ENCODE results near the gene PPIL1.
A peak's percentile ranks its signal among the peaks of the same experiment; 100 is the strongest.

PPIL1 gene

DNA sequence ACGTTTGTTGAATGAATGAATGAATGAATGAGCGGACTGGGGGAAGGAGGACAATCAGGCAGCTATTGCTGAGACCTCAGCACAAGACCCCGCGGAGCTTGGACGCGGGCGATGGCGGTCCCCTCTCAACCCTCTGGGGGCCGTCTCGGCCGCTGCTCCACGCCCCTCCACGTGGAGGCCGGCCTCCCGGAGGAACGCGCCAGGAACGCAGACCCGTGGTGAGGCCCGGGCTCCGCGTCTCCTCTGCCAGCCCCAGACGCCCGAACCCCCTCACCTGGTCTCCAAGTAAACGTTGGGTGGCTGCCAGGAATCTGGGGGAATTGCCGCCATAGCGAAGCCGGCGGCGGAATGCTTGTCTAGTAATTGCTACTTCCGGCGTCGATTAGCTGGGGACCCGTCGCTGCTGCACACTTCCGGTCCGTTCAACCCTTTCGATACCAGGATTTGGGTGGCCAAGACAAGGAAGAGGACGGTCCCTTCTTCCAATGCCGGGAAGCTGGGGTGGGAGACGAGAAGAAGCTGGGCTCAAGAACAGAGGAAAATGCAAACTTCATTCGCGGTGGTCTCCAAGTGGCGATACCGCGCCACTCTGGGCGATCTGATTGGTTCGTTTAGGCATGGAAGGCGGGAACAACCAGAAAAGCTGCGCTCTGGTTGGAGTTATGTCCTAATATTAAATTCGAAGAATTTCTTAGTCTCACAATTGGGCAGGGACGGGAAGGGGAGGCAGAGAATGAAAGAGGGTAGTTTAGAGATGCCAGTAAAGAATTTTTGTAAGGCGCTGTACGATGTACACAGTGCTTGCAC lies at the start of gene PPIL1:
TSS of gene PPIL1 (minus strand) at position 361 of the 807 bp plus-strand sequence. CDS start at position 330, 31 bp downstream.
- peak within 1 kb of the TSS; percentile 94 for H3K27ac ChIP-seq (ENCODE audit: low read depth, low read length)
- peaks cover 0 to 9% (median 4%) of the 10 kb centered on the region in 5 donors for H3K36me3 ChIP-seq (ENCODE audit: control insufficient read depth in 5 of 5, insufficient read depth in 5 of 5, low read length in 5 of 5)
- no peaks in the 10 kb centered on the region for H3K9me3 ChIP-seq (ENCODE audit: control insufficient read depth in 5 of 5, low read length in 5 of 5)
- H3K4me3 ChIP-seq (ENCODE audit: low read depth in 1 of 5, low read length in 5 of 5): peak within 1 kb of the TSS; percentile 85 to 100 (median 94)
- peaks cover 0 to 18% (median 16%) of the 10 kb centered on the region in 5 donors for H3K4me1 ChIP-seq (ENCODE audit: control insufficient read depth in 5 of 5, insufficient read depth in 5 of 5, low read length in 5 of 5)
- peaks cover 0 to 4% (median 0%) of the 10 kb centered on the region in 5 donors for H3K27me3 ChIP-seq (ENCODE audit: control insufficient read depth in 5 of 5, insufficient read depth in 4 of 5, low read length in 5 of 5)
- H3K9ac ChIP-seq (ENCODE audit: low read length in 5 of 5): peak within 1 kb of the TSS; percentile 81 to 99 (median 89)

DNA sequence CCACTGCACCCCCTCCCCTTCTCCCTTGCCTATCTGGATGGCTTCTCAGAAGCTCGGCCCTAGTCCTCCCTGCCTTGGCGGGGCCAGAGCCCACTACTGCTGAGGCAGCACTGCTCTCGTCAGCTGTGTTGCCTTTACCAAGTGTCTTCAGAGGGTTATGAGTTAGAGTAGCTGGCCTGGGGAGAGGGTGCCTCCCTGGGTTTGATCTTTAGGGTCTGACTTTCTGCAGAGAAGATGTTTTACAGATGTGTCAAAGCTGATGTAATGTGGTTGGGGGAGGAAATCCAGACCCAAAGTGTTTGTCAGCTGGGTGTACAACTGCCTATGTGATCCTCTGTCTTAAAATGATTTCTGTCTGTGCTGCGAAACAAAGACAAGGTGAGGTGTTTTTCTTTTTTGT lies 49.5 kb upstream of the PPIL1 start:
- no peak overlapping the region for H3K9ac ChIP-seq (ENCODE audit: low read length in 5 of 5)
- no peak overlapping the region for H3K27ac ChIP-seq (ENCODE audit: low read depth, low read length)
- H3K9me3 ChIP-seq (ENCODE audit: control insufficient read depth in 5 of 5, low read length in 5 of 5): no peaks in the 10 kb centered on the region
- H3K27me3 ChIP-seq (ENCODE audit: control insufficient read depth in 5 of 5, insufficient read depth in 4 of 5, low read length in 5 of 5): no peaks in the 10 kb centered on the region
- H3K36me3 ChIP-seq (ENCODE audit: control insufficient read depth in 5 of 5, insufficient read depth in 5 of 5, low read length in 5 of 5): peaks cover 16 to 59% (median 39%) of the 10 kb centered on the region in 5 donors
- H3K4me1 ChIP-seq (ENCODE audit: control insufficient read depth in 5 of 5, insufficient read depth in 5 of 5, low read length in 5 of 5): peaks cover 9 to 34% (median 25%) of the 10 kb centered on the region in 5 donors
- H3K4me3 ChIP-seq (ENCODE audit: low read depth in 1 of 5, low read length in 5 of 5): no peak overlapping the region

DNA sequence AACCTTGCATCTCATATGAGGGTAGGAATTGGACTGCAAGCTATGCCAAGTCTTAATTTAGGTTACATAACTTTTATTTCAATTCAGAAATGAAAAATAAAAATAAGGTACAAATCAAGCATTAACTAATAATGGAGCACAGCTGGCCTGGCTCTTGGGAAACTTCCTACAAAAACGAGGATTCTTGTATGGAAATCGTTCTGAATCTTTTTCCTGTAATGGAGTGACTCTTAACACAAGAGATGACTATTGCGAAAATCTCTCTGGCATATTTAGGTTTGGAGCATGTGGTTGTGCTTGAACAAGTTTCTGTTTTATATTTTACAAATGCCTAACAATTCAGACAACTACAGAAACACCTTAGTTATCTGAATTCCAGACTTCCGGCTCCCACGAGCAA lies 45.9 kb upstream of the PPIL1 start:
- Histone ChIP-seq H3K4me3 (ENCODE audit: low read depth in 1 of 5, low read length in 5 of 5) (no peak overlapping the region), H3K27ac (ENCODE audit: low read depth, low read length) (peak overlapping the region; percentile 67), H3K9ac (ENCODE audit: low read length in 5 of 5) (no peak overlapping the region), H3K27me3 (ENCODE audit: control insufficient read depth in 5 of 5, insufficient read depth in 4 of 5, low read length in 5 of 5) (no peaks in the 10 kb centered on the region), H3K36me3 (ENCODE audit: control insufficient read depth in 5 of 5, insufficient read depth in 5 of 5, low read length in 5 of 5) (peaks cover 20 to 89% (median 62%) of the 10 kb centered on the region in 5 donors), H3K4me1 (ENCODE audit: control insufficient read depth in 5 of 5, insufficient read depth in 5 of 5, low read length in 5 of 5) (peaks cover 2 to 25% (median 11%) of the 10 kb centered on the region in 5 donors), H3K9me3 (ENCODE audit: control insufficient read depth in 5 of 5, low read length in 5 of 5) (no peaks in the 10 kb centered on the region)

DNA sequence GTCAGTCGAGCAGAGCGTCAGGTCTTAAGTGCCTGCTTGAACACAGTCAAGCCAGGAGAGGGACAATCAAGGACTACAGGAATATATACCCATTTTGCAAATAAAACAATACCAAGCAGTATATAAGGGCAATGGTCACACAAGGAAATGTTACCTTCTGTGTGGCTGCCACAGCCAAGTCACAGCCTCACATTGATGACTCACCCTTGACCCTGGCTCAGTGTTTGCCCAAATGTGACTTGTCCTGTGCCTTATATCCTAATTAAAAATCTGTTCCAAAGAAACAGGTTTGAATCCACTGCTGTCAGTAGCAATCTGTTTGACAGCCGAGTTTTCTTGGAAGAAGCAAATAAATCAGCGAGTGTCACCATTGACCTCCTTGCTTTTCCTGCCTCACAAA lies 45.4 kb upstream of the PPIL1 start:
- Histone ChIP-seq H3K9ac (ENCODE audit: low read length in 5 of 5) (no peak overlapping the region), H3K27me3 (ENCODE audit: control insufficient read depth in 5 of 5, insufficient read depth in 4 of 5, low read length in 5 of 5) (no peaks in the 10 kb centered on the region), H3K4me1 (ENCODE audit: control insufficient read depth in 5 of 5, insufficient read depth in 5 of 5, low read length in 5 of 5) (peaks cover 2 to 25% (median 11%) of the 10 kb centered on the region in 5 donors), H3K9me3 (ENCODE audit: control insufficient read depth in 5 of 5, low read length in 5 of 5) (no peaks in the 10 kb centered on the region), H3K36me3 (ENCODE audit: control insufficient read depth in 5 of 5, insufficient read depth in 5 of 5, low read length in 5 of 5) (peaks cover 17 to 90% (median 64%) of the 10 kb centered on the region in 5 donors), H3K27ac (ENCODE audit: low read depth, low read length) (peak overlapping the region; percentile 67), H3K4me3 (ENCODE audit: low read depth in 1 of 5, low read length in 5 of 5) (no peak overlapping the region)

DNA sequence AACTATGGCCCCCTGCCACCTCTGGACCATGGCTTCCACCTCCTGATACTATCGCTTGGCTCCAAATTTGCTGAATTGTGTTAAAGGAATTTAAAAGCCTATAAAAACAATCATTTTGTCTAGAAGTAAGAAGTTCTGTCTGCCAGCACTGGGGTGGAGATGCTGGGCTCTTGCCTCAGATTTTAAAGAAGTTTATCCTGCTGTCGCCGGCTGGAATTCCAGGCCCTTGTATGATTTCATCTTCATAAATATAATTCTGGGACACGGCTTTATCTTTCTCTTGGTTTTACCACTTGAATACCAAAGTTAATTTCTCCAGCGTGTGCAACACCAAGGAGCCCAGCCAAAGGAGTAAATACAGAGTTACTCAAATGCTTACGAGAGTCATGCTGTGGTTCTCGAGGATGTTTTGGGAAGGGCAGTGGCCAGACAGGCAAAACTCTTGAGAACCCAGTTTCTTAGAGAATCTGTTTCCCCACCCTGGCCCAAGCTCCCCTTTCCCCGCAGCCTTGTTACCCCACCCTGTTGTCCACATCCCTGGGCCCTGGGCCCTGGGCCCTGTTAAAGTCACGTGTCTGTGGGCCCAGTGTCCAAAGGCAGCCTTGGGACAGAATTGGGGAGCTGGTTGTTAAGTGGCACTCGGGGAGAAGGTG lies 43.1 kb upstream of the PPIL1 start:
- Histone ChIP-seq H3K4me1 (ENCODE audit: control insufficient read depth in 5 of 5, insufficient read depth in 5 of 5, low read length in 5 of 5) (peaks cover 2 to 25% (median 11%) of the 10 kb centered on the region in 5 donors), H3K36me3 (ENCODE audit: control insufficient read depth in 5 of 5, insufficient read depth in 5 of 5, low read length in 5 of 5) (peaks cover 9 to 84% (median 61%) of the 10 kb centered on the region in 5 donors), H3K27me3 (ENCODE audit: control insufficient read depth in 5 of 5, insufficient read depth in 4 of 5, low read length in 5 of 5) (no peaks in the 10 kb centered on the region), H3K9ac (ENCODE audit: low read length in 5 of 5) (peak overlapping the region in 1 of 5 donors; percentile 21), H3K4me3 (ENCODE audit: low read depth in 1 of 5, low read length in 5 of 5) (no peak overlapping the region), H3K27ac (ENCODE audit: low read depth, low read length) (peak overlapping the region; percentile 38), H3K9me3 (ENCODE audit: control insufficient read depth in 5 of 5, low read length in 5 of 5) (no peaks in the 10 kb centered on the region)

DNA sequence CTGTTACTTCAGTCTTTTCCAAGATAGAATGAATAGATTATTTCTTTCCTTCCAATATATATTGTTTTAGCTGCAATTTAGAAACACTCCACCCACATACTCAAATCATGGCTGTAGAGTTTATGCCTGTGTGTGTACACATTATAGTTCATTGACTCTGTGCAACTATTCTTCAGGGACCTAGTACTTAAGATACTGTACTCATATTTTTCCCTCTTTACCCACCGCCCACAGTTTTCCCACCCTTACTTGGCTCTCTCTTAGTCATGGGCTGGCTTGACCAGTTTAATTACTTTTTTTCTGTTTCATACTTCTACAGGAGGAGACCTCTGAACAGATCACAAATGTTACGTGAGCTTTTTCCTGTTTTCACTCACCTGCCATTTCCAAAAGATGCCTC lies 41.5 kb upstream of the PPIL1 start:
- Histone ChIP-seq H3K27me3 (ENCODE audit: control insufficient read depth in 5 of 5, insufficient read depth in 4 of 5, low read length in 5 of 5) (no peaks in the 10 kb centered on the region), H3K4me1 (ENCODE audit: control insufficient read depth in 5 of 5, insufficient read depth in 5 of 5, low read length in 5 of 5) (peaks cover 2 to 30% (median 19%) of the 10 kb centered on the region in 5 donors), H3K36me3 (ENCODE audit: control insufficient read depth in 5 of 5, insufficient read depth in 5 of 5, low read length in 5 of 5) (peaks cover 10 to 86% (median 67%) of the 10 kb centered on the region in 5 donors), H3K4me3 (ENCODE audit: low read depth in 1 of 5, low read length in 5 of 5) (no peak overlapping the region), H3K9ac (ENCODE audit: low read length in 5 of 5) (no peak overlapping the region), H3K27ac (ENCODE audit: low read depth, low read length) (no peak overlapping the region), H3K9me3 (ENCODE audit: control insufficient read depth in 5 of 5, low read length in 5 of 5) (no peaks in the 10 kb centered on the region)

DNA sequence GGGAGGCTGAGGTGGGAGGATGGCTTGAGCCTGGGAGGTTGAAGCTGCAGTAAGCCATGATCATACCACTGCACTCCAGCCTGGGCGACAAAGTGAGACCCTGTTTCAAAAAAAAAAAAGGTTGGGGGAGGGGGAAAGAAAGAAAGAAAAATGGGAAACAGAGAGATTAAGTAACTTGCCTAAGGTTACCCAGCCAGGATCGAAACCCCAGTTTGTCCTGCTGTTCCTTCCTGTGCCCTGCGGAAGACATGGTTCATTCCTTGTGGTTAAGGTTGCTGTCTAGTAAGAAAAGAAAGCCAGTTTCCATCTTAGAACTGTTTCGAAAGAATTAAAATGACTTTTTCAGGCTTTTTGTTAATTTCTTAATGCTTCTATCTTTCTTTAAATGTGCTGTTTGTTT lies 41.0 kb upstream of the PPIL1 start:
- no peak overlapping the region for H3K9ac ChIP-seq (ENCODE audit: low read length in 5 of 5)
- H3K9me3 ChIP-seq (ENCODE audit: control insufficient read depth in 5 of 5, low read length in 5 of 5): no peaks in the 10 kb centered on the region
- peaks cover 10 to 81% (median 66%) of the 10 kb centered on the region in 5 donors for H3K36me3 ChIP-seq (ENCODE audit: control insufficient read depth in 5 of 5, insufficient read depth in 5 of 5, low read length in 5 of 5)
- H3K4me1 ChIP-seq (ENCODE audit: control insufficient read depth in 5 of 5, insufficient read depth in 5 of 5, low read length in 5 of 5): peaks cover 2 to 30% (median 16%) of the 10 kb centered on the region in 5 donors
- H3K4me3 ChIP-seq (ENCODE audit: low read depth in 1 of 5, low read length in 5 of 5): no peak overlapping the region
- H3K27ac ChIP-seq (ENCODE audit: low read depth, low read length): no peak overlapping the region
- no peaks in the 10 kb centered on the region for H3K27me3 ChIP-seq (ENCODE audit: control insufficient read depth in 5 of 5, insufficient read depth in 4 of 5, low read length in 5 of 5)

DNA sequence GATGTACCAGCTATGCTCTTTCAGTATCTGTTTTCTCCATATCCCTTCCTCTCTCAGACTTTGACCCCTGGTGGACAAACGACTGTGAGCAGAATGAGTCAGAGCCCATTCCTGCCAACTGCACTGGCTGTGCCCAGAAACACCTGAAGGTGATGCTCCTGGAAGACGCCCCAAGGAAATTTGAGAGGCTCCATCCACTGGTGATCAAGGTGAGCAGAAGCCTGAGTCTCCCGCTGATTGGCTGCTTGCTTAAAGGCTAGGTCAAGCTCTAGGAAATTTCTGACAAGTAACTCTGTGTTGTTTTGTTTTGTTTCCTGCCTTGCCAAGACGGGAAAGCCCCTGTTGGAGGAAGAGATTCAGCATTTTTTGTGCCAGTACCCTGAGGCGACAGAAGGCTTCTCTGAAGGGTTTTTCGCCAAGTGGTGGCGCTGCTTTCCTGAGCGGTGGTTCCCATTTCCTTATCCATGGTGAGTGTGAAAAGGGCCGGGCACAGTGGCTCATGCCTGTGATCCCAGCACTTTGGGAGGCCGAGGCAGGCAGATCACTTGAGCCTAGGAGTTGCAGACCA lies 39.7 kb upstream of the PPIL1 start:
- Histone ChIP-seq H3K36me3 (ENCODE audit: control insufficient read depth in 5 of 5, insufficient read depth in 5 of 5, low read length in 5 of 5) (peaks cover 10 to 70% (median 57%) of the 10 kb centered on the region in 5 donors), H3K27ac (ENCODE audit: low read depth, low read length) (no peak overlapping the region), H3K4me3 (ENCODE audit: low read depth in 1 of 5, low read length in 5 of 5) (no peak overlapping the region), H3K9me3 (ENCODE audit: control insufficient read depth in 5 of 5, low read length in 5 of 5) (no peaks in the 10 kb centered on the region), H3K9ac (ENCODE audit: low read length in 5 of 5) (no peak overlapping the region), H3K27me3 (ENCODE audit: control insufficient read depth in 5 of 5, insufficient read depth in 4 of 5, low read length in 5 of 5) (no peaks in the 10 kb centered on the region), H3K4me1 (ENCODE audit: control insufficient read depth in 5 of 5, insufficient read depth in 5 of 5, low read length in 5 of 5) (peaks cover 0 to 22% (median 14%) of the 10 kb centered on the region in 5 donors)

DNA sequence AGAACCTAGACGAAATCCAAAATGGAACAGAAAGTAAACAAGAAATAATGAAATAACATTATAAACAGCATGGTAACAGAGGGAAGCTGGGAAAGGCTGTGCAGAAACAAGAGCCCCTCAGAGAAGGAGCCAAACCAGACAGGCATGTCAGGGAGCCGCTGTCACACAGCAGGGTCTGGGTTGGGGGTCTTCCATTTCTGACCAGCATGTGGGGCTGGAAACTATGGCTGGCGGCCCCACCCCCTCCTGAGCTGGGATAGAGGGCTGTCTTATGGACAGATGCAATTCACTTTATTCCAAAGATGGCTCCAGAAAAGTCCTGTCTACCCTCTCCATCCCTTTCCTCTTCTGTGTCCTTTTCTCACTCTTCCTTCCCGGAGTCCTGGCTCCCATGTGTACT lies 38.5 kb upstream of the PPIL1 start:
- H3K36me3 ChIP-seq (ENCODE audit: control insufficient read depth in 5 of 5, insufficient read depth in 5 of 5, low read length in 5 of 5): peaks cover 6 to 63% (median 52%) of the 10 kb centered on the region in 5 donors
- peaks cover 0 to 16% (median 9%) of the 10 kb centered on the region in 5 donors for H3K4me1 ChIP-seq (ENCODE audit: control insufficient read depth in 5 of 5, insufficient read depth in 5 of 5, low read length in 5 of 5)

More for the DNA sequence above, 38.5 kb upstream of the PPIL1 start:
- Histone ChIP-seq H3K9ac (ENCODE audit: low read length in 5 of 5) (no peak overlapping the region), H3K9me3 (ENCODE audit: control insufficient read depth in 5 of 5, low read length in 5 of 5) (no peaks in the 10 kb centered on the region), H3K27ac (ENCODE audit: low read depth, low read length) (no peak overlapping the region), H3K27me3 (ENCODE audit: control insufficient read depth in 5 of 5, insufficient read depth in 4 of 5, low read length in 5 of 5) (no peaks in the 10 kb centered on the region), H3K4me3 (ENCODE audit: low read depth in 1 of 5, low read length in 5 of 5) (no peak overlapping the region)
